Eye (tissue), 1 donor: Measurements from ENCODE around the gene BLOC1S4.

ENCODE experiments used
- DNase-seq: peaks from one replicate; pipeline ENCODE4 v3.0.0-alpha.2; 2015

BLOC1S4 gene

DNA sequence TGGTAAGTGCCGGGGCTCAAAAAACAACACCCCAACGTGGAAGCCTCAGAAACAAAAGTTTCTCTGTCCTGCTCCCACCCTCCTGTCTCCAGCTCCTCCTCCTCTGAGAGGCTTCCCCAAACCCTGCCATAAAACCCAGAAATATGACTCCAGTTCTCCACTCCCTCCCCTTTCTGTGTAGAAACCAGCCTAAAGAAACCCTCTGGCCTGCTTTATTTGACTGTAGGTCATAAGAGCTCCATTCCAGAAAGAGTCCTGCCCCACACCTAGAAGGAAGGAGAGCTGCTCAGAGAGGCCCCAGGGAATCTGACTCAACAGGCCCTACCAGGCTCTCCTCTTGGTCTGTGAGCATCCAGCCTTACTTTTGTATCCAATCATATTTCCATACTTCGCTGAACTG, 23.2 kb upstream of the BLOC1S4 start:
- no peak for DNase-seq

GRCh38 chr4:6693231-6694176, 22.5 kb upstream of the BLOC1S4 start, which contains the start of gene S100P:
Gene S100P (plus strand): TSS chr4:6693878. CDS start chr4:6693933, 55 bp downstream.
- DNase-seq, result no peak

DNA sequence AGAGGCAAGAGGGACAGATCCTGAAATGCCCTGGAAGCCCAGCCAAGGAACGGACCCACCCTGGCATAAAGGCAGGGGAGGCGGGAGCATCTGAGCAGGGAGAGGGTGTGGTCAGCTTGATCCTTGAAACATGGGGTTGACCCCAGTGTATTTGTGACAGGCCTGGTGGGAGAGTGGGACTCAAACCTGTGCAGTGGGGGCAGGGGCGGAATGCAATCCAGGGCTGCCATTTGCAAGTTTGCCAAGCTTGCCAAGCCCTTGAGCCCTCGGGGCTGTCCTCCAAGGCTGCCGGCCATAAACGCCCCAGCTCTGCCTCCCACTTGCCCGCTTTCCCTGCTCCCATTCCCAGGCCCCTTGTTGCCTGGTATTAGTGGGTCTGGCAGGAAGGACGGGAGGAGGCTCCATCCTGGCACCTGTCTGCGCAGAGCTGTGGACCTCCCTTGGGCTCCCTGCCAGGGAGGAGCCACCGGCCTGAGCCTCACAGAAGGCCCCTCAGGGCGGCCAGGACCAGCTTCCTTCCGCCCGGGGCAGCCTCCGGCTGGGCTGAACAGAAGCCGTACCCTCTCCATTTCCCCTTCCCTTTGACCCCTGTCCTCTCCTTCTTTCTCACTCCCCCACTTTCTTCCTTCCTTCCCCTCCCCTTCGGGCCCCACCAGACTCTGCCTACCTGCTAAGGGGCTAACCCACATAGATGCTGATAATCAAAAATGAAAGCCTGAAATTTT, 21.6 kb upstream of the BLOC1S4 start:
- no peak for DNase-seq

GRCh38 chr4:6695660-6696610, 20.0 kb upstream of the BLOC1S4 start:
- no peak for DNase-seq

- DNase-seq, result no peak
Measured at GRCh38 chr4:6696611-6697010, 19.4 kb upstream of the BLOC1S4 start.

GRCh38 chr4:6697131-6697530, 18.8 kb upstream of the BLOC1S4 start:
- no peak for DNase-seq

- no peak for DNase-seq
Measured at GRCh38 chr4:6699388-6699787, 16.6 kb upstream of the BLOC1S4 start.

DNA sequence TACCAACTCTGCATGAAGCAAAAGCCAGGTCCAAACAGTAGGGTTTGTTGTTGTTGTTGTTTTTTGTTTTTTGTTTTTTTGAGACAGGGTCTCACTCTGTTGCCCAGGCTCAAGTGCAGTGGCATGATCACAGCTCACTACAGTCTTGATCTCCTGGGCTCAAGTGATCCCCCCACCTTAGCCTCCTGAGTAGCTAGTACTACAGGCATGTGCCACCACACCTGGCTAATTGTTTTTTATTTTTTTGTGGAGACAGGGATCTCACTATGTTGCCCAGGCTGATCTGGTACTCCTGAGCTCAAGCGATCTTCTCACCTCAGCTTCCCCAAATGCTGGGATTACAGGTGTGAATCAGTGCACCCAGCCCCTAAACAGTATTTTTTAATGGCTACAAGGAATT, 16.1 kb upstream of the BLOC1S4 start:
- no peak for DNase-seq

DNA sequence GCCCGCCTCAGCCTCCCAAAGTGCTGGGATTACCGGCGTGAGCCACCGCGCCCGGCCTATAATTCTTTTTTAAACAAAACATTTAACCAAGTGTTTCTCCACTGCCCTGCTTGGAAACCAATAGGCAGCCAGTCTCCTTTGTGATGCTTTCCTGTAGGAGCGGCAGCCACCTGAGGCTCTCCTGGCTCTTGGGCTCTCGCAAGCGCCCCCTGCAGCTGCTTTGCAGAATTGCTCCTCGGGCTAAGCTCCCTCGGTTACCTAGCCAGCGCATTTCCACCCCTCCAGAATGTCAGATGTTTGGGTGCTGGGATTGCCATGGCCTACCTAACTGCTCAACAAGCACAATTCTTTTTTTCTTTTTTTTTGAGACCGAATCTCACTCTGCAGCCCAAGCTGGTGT, 14.6 kb upstream of the BLOC1S4 start:
- no peak for DNase-seq

DNA sequence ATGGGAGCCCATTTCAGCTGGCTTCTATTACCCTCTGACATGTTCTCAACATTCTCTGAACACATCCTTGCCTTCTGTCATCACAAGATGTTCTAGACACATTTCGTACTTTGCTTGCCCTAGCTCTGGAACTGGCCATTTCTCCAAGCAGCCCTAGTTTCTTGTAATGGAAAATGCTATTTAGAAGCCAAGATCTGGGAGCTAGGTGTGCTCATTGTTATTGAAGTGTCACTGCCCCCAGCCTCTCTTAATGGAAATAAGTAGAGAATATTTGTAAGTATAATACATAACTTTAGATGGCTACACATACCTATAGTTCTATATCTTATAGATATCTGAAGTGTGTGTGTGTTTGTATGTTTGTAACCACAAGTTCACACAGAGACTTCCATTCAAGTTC, 13.2 kb upstream of the BLOC1S4 start:
- DNase-seq, result no peak

DNA sequence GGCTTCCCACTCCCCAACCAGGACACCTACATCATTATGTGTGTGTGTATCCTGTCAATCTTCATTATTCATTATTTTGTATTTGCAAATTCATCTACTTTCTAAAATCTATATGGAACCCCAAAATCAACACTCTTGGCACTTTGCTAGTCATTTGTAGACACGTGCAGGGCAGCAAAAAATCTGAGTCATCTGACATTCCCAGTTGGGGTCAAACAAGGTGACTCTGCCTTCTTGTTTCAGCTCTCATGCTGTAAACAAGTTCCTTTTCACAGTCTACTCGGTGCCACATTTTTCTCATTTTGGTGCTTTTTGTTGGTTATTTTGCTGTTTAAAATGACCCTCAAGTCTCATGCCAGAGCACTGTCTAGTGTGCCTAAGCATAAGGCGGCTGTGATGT, 12.2 kb upstream of the BLOC1S4 start:
- no peak for DNase-seq

DNA sequence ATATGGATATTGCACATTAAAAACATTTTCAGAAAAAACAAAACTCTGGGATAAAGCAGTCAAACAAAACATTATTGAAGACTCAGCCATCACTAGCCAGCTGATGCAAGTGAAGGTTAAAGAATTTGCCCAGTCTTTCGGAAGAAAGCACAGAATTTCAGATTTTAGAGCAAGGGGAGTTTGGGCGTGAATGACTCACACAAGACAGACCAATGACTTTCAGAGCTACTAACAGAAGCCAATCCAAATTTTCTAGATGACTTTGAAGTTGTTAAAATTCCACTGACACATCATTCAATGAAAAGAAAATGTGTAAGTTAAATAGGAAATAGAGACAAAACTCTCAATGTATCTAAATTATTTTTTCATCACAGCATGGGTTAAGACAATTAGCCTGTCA, 10.3 kb upstream of the BLOC1S4 start:
- DNase-seq, result no peak

DNA sequence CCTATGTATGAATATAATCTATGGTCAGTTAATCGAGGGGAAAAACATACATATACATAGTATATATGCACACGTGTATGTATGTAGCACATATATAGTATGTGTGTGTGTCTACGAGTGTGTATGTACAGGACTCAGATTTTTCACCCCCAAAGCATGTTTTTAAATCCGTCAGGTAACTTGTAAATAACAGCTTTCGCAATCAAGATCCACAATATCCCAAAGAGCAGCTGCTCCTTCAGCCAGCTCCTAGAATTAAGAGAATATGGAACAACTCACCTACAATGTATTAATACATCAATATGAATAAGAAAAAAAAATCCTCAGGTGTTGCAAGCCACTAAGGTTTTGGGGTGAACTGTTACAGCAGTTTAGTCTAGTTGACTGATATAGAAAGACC, 9.8 kb upstream of the BLOC1S4 start:
- DNase-seq, result no peak

DNA sequence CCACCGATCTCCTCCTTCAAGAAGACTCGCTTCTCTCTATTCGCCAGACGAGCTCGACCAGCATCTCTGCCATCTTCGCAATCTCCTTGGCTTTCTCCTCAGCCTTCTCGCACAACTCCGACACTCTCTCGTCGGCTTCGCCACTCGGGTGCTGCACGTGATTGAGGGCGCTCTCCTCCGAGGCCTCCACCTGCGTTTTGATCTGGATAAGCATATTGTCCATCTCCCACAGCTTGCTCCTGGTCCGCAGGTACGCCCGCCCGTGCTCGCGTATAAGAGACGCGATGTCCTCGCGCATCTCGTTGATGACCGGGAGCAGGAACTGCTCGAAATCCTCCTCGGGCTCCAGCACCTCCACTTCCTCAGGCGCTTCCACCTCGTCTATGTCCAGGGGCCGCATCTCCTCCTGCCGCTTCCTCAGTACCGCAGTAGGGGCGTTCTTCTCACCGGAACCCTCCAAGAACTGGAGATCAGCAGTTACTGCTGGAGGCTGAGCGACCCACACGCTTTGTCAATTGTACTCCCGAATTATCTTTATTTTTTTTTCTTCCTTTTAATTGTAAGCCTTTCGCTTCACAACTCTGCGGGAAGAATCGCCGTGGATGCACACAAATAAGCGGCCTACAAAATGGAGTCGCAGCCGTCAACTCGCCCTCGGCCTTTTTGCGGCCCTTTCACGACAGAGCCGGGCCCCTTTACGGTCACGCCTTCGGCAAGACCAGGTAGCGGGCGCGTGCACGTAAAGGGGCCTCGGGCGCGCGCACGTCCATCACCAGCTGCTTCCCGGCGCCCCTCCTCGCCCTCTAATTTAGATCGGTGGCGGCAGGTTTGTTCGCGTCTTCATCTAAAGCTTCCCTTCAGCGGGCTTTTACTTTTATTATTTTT, 6.5 kb upstream of the BLOC1S4 start, which contains the start of gene MRFAP1L1:
Gene MRFAP1L1, minus strand, starts transcription at position 636 of the 885 bp plus-strand sequence. Its CDS starts 236 bp downstream, at position 400.
- DNase-seq, result peak; percentile 99

DNA sequence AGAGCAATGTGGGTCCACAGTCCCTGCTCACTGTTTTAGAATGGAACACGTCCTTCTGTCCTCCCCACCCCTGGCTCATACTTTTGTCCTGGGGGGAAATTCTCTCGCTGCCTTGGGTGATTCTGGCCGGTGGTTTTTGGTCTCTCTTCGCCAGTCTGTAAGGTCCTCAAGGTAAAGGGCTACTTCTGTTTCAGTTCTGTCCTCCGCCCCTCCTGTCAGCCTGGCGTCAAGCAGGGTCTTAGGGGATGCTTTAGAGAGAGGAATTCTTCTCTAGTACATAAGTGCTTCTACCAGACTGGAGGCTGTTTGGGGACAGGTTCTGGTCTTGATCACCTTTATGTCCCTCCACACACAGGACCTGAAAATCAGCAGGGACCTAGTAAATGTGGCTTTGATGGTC, 5.7 kb upstream of the BLOC1S4 start:
- peak; percentile 39 for DNase-seq

DNA sequence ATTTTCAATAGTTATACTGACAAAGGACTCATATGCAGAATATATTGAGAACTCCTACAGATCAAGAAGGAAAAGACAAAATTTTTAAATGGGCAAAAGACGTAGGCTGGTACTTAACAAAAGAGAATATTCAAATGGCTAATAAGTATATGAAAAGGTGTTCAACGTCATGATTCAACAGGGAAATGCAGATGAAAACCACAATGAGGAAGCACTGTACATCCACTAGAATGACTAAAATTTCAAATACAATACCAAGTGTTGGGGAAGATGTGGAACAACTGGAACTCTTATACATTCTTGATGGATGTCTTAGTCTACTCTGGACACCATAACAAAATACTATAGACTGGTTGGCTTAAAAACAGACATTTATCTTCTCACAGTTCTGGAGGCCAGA, 5.0 kb upstream of the BLOC1S4 start:
- DNase-seq, result no peak

DNA sequence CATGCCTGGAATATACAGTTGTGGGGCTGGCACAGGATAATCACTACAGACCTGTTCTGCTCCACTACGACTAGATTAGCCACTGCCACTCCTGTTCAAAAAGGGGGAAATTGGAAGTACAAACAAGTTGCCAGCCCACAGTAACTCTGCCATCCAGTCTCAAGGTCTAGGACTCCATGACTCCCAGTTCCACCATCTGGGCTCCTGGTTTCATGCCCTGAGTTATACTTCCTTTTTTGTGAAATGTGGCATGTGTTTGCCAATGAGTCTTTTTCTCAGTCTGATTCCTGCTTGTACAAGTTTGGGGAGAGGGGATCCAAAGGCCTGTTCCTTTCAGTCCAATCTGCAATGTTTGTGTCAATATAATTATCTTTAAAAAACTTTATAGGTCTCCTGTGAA, 1.0 kb upstream of the BLOC1S4 start:
- DNase-seq, result no peak

DNA sequence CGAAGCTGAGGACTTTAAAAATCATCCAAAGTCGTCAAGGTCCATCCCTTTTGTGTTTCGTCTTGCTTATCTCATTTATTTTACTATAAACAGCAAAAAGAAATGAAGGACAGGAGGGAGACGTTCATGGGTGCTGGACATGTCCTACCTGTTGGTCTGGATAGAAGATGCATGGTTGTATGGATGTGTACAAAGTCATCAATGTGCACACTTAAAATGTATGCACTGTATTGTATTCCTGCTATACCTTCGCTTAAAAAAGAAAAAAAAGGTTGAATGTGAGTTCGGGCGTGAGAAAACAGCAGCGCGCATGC, 313 bp upstream of the BLOC1S4 start:
- DNase-seq, result no peak

- no peak for DNase-seq
Measured at GRCh38 chr4:6716958-6717655, 1.1 kb downstream of the BLOC1S4 start.

DNA sequence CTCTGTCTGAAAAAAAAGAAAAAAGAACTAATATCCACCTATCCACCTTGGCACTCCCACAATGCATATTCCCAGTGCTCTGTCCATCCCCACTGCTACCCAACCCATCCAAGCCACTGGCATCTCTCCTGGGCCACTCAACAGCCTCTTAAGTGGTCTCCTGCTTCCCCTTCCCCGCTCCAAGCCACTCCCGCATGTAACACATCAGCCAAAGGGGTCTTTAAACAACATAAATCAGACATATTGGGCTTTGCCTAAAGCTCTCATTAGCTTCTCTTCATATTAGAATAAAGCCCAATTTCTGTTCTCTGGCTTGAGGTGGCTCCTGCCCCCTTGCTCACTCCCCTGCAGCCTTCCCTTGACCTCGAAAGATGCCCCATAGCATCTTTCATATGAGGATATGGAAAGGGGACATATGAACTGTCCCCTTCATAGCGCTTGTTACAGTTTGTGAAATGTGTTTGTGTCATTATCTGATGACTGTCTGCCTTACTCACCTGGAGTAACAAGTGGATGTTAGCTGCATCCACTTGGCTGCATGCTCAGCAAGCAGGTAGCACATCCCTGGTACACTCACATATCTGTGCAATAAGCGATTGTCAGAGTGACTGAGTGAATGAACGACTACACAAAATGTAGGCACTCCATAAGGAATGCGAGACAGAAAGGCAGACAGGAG, 3.1 kb downstream of the BLOC1S4 start:
- DNase-seq, result no peak
